ENCODE results near the gene AUTS2. TPM values are rescaled to one million over a fixed set of nuclear protein-coding genes. Genes with fewer than 3 reads are reported as not detected.
A peak's percentile ranks its signal among the peaks of the same experiment; 100 is the strongest.
"Not testable (repeated sequence)": the region's sequence is repeated elsewhere in the genome, so short reads cannot be mapped to it uniquely, and the experiment has no call there.

Gene AUTS2
- total and polyA plus RNA-seq, 5 donors, result 7.0 to 15.4 (median 10.6) TPM

- DNase-seq, result no peak
- ATAC-seq, result no peak
- no peaks in the 10 kb centered on the region for H3K27me3 ChIP-seq (ENCODE audit: control insufficient read depth, insufficient read depth)
- H3K4me3 ChIP-seq (ENCODE audit: low read length), result no peak overlapping the region
- 96% methylated on average over 2 of the region's 2 CpGs for WGBS
- H3K4me1 ChIP-seq (ENCODE audit: control insufficient read depth, insufficient read depth, low read length), result no peaks in the 10 kb centered on the region
- intact Hi-C loops (cut with DNase I), result no loop called here
- H3K27ac ChIP-seq (ENCODE audit: low read length), result no peak overlapping the region
- no peaks in the 10 kb centered on the region for H3K9me3 ChIP-seq (ENCODE audit: control insufficient read depth, low read length)
Measured at GRCh38 chr7:70243443-70243842, 645.2 kb downstream of the AUTS2 start.

GRCh38 chr7:70257921-70258320 is 659.6 kb downstream of the AUTS2 start:
- Histone ChIP-seq H3K9me3 (ENCODE audit: control insufficient read depth, low read length) (no peaks in the 10 kb centered on the region), H3K27ac (ENCODE audit: low read length) (no peak overlapping the region), H3K27me3 (ENCODE audit: control insufficient read depth, insufficient read depth) (no peaks in the 10 kb centered on the region), H3K4me3 (ENCODE audit: low read length) (no peak overlapping the region), H3K4me1 (ENCODE audit: control insufficient read depth, insufficient read depth, low read length) (peaks cover 4% of the 10 kb centered on the region)
- WGBS, result 97% methylated on average over 4 of the region's 4 CpGs
- DNase-seq, result no peak
- no peak for ATAC-seq
- intact Hi-C loops (cut with DNase I), result no loop called here

- H3K4me3 ChIP-seq (ENCODE audit: low read length), result no peak overlapping the region
- no peaks in the 10 kb centered on the region for H3K27me3 ChIP-seq (ENCODE audit: control insufficient read depth, insufficient read depth)
- DNase-seq, result peak in 2 of 3 donors; percentile 10 to 55
- H3K4me1 ChIP-seq (ENCODE audit: control insufficient read depth, insufficient read depth, low read length), result peaks cover 4% of the 10 kb centered on the region
- H3K27ac ChIP-seq (ENCODE audit: low read length), result no peak overlapping the region
- intact Hi-C loops (cut with DNase I), result no loop called here
- peak; percentile 61 to 68 for ATAC-seq
- no peaks in the 10 kb centered on the region for H3K9me3 ChIP-seq (ENCODE audit: control insufficient read depth, low read length)
- WGBS, result 47% methylated on average over 1 of the region's 1 CpG
Measured at GRCh38 chr7:70259502-70259901, 661.2 kb downstream of the AUTS2 start.

DNA sequence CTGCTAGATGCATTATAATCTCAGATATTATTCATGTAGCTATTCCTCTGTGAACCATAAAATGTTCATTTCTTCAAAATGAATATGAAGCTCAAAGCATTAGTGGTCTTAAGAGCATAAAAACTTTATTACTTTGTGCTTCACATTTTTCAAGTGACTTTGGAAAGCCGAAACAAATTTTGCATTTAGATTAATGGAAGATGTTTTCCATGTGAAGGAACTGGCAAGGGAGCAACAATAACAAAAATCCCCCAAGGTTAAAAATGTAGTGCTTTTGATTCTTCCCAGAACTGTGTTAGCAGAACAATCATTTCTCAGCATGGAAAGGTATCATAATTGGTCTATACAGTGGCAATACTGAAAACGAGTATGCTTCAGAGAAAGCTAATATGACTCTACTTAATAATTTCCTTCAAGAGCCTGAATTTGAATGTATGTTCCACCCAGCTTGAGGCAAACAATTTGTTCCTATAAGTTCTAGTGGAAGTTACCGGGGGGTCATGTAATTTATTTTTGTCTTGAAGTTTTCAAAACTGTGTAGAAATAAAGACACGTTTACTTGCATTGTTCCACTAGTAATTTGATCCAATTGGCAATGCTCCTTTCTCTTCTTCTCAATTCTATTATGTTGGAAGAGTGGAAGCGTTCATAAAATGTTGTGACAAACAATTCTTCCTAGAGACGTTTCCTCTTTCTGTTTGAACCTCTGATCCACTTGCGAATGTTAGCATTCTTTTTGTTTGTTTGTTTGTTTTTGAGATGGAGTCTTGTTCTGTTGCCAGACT is 665.4 kb downstream of the AUTS2 start:
- Histone ChIP-seq H3K9me3 (ENCODE audit: control insufficient read depth, low read length) (no peaks in the 10 kb centered on the region), H3K27ac (ENCODE audit: low read length) (no peak overlapping the region), H3K27me3 (ENCODE audit: control insufficient read depth, insufficient read depth) (no peaks in the 10 kb centered on the region), H3K4me3 (ENCODE audit: low read length) (no peak overlapping the region), H3K4me1 (ENCODE audit: control insufficient read depth, insufficient read depth, low read length) (peaks cover 4% of the 10 kb centered on the region)
- DNase-seq (no peak), ATAC-seq (no peak)
- intact Hi-C loops (cut with DNase I), result no loop called here
- WGBS, result 88% methylated on average over 7 of the region's 7 CpGs

DNA sequence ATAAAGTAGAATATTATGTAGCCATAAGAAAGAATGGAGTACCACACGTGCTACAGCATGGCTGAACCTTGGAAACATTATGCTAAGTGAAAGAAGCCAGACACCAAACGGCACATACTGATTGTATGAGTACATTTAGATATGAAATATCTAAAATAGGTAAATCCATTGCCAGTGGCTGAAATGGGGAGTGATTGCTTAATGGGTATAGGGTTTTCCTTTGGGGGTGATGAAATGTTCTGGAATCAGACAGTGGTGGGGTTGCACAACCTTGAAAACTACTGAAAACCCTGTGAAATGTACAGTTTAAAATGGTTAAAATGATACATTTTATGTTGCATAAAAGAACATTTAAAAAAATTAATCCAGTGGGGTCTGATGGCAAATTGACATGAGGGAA is 667.9 kb downstream of the AUTS2 start:
- no peaks in the 10 kb centered on the region for H3K27me3 ChIP-seq (ENCODE audit: control insufficient read depth, insufficient read depth)
- H3K27ac ChIP-seq (ENCODE audit: low read length), result no peak overlapping the region
- no peak overlapping the region for H3K4me3 ChIP-seq (ENCODE audit: low read length)
- 83% methylated on average over 2 of the region's 2 CpGs for WGBS
- no peak for DNase-seq
- no peaks in the 10 kb centered on the region for H3K9me3 ChIP-seq (ENCODE audit: control insufficient read depth, low read length)
- intact Hi-C loops (cut with DNase I), result no loop called here
- no peak for ATAC-seq
- H3K4me1 ChIP-seq (ENCODE audit: control insufficient read depth, insufficient read depth, low read length), result no peaks in the 10 kb centered on the region

DNA sequence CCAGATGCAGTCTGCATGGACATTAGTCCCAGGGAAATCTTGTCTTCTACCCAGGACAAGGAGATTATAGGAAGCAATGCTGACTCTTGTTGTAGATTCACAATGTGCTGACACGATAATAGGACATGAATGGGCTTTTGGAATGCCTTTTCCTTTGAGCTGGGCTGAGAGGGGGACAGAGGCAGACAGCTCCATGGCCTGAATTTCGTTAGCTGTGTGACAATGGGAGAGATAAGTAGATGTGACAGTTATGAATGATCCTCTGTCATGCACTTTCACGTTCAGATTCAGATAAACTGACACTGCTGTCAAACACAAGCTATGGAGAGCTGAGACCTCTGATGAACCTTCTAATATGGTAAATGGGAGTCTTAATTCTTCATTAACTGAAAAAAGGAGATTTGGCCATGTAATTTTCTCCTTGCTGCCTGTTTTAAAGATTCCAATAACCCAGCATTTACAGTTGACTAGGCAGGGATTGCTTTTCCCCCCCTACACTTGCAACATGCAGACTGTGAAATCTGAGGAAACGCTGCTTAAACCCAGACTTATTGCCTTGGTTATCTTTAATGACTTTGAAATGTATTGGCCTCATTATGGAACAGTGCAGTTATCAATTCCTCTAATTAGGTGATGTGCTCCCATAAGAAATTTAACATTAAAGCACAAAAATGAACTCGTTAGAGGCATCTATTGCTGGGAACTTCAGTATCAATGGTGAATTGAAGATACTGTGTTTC is 669.3 kb downstream of the AUTS2 start:
- WGBS, result 77% methylated on average over 5 of the region's 5 CpGs
- DNase-seq (no peak), ATAC-seq (no peak)
- Histone ChIP-seq H3K4me3 (ENCODE audit: low read length) (no peak overlapping the region), H3K27ac (ENCODE audit: low read length) (no peak overlapping the region), H3K27me3 (ENCODE audit: control insufficient read depth, insufficient read depth) (no peaks in the 10 kb centered on the region), H3K9me3 (ENCODE audit: control insufficient read depth, low read length) (no peaks in the 10 kb centered on the region), H3K4me1 (ENCODE audit: control insufficient read depth, insufficient read depth, low read length) (no peaks in the 10 kb centered on the region)
- intact Hi-C loops (cut with DNase I), result no loop called here

DNA sequence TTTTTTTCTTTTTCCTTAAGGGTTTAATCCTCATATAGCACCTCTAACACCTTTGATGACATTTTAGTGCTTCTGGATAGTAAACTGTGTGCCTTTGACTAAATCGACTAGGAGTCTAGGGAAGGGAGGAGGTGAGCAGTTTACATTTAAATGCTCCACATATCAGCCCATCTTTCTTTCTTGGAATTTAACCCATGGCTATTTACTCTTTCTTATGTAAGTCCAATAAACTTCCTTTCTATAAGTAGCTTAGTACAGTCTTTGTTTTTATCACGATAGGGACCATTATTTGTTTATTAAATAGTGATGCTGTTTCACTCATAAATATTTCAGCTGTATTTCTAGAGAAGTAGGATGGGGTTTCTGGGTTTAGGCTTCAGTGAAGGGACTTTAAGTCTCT is 669.9 kb downstream of the AUTS2 start:
- intact Hi-C loops (cut with DNase I), result no loop called here
- WGBS, result 73% methylated on average over 2 of the region's 2 CpGs

GRCh38 chr7:70270149-70270548 is 671.9 kb downstream of the AUTS2 start:
- ATAC-seq (no peak), DNase-seq (no peak)
- H3K4me3 ChIP-seq (ENCODE audit: low read length), result no peak overlapping the region
- H3K9me3 ChIP-seq (ENCODE audit: control insufficient read depth, low read length), result no peaks in the 10 kb centered on the region
- H3K4me1 ChIP-seq (ENCODE audit: control insufficient read depth, insufficient read depth, low read length), result no peaks in the 10 kb centered on the region
- H3K27me3 ChIP-seq (ENCODE audit: control insufficient read depth, insufficient read depth), result no peaks in the 10 kb centered on the region
- 100% methylated on average over 1 of the region's 1 CpG for WGBS
- intact Hi-C loops (cut with DNase I), result no loop called here
- no peak overlapping the region for H3K27ac ChIP-seq (ENCODE audit: low read length)

More for the DNA sequence above, 669.9 kb downstream of the AUTS2 start:
- Histone ChIP-seq H3K27ac (ENCODE audit: low read length) (no peak overlapping the region), H3K9me3 (ENCODE audit: control insufficient read depth, low read length) (no peaks in the 10 kb centered on the region), H3K27me3 (ENCODE audit: control insufficient read depth, insufficient read depth) (no peaks in the 10 kb centered on the region), H3K4me3 (ENCODE audit: low read length) (no peak overlapping the region), H3K4me1 (ENCODE audit: control insufficient read depth, insufficient read depth, low read length) (no peaks in the 10 kb centered on the region)
- ATAC-seq (no peak), DNase-seq (no peak)

- H3K9me3 ChIP-seq (ENCODE audit: control insufficient read depth, low read length), result no peaks in the 10 kb centered on the region
- WGBS, result 91% methylated on average over 8 of the region's 8 CpGs
- DNase-seq (no peak), ATAC-seq (no peak)
- H3K27me3 ChIP-seq (ENCODE audit: control insufficient read depth, insufficient read depth), result no peaks in the 10 kb centered on the region
- no peak overlapping the region for H3K27ac ChIP-seq (ENCODE audit: low read length)
- H3K4me3 ChIP-seq (ENCODE audit: low read length), result no peak overlapping the region
- intact Hi-C loops (cut with DNase I), result no loop called here
- H3K4me1 ChIP-seq (ENCODE audit: control insufficient read depth, insufficient read depth, low read length), result no peaks in the 10 kb centered on the region
Measured at GRCh38 chr7:70271617-70272081, 673.4 kb downstream of the AUTS2 start.

- H3K4me3 ChIP-seq (ENCODE audit: low read length); H3K27me3 ChIP-seq (ENCODE audit: control insufficient read depth, insufficient read depth); ATAC-seq; H3K9me3 ChIP-seq (ENCODE audit: control insufficient read depth, low read length); DNase-seq; H3K27ac ChIP-seq (ENCODE audit: low read length); H3K4me1 ChIP-seq (ENCODE audit: control insufficient read depth, insufficient read depth, low read length); intact Hi-C loops (cut with DNase I): not testable (repeated sequence)
- WGBS, result 94% methylated on average over 3 of the region's 3 CpGs
Measured at GRCh38 chr7:70275570-70275969, 677.3 kb downstream of the AUTS2 start.

DNA sequence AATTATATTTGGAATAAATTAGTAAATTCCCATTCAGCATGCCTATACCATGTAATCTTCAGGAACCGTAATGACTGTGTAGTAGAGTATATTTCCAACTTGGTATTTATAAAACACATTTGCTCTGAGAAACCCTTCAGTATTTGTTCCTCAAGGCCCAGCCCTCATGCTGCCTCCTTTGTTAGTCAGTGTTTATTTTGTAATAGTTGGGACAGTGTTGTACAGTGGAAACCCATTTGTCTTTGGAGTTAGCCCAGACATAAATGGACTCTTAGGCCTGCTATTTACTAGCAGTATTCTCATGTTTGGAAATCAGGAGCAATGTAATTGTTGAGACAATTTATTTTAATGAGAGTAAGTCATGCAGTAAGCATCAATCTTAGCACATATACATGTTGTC is 686.9 kb downstream of the AUTS2 start:
- WGBS, result 98% methylated on average over 1 of the region's 1 CpG
- H3K27me3 ChIP-seq (ENCODE audit: control insufficient read depth, insufficient read depth), result no peaks in the 10 kb centered on the region
- intact Hi-C loops (cut with DNase I), result no loop called here
- no peak overlapping the region for H3K4me3 ChIP-seq (ENCODE audit: low read length)
- ATAC-seq (no peak), DNase-seq (no peak)
- no peaks in the 10 kb centered on the region for H3K9me3 ChIP-seq (ENCODE audit: control insufficient read depth, low read length)
- no peak overlapping the region for H3K27ac ChIP-seq (ENCODE audit: low read length)
- H3K4me1 ChIP-seq (ENCODE audit: control insufficient read depth, insufficient read depth, low read length), result no peaks in the 10 kb centered on the region

Measured in right cardiac atrium (tissue), 5 donors.